ENCODE data around the gene RTL3. TPM values are rescaled to one million over a fixed set of nuclear protein-coding genes. Genes with fewer than 3 reads are reported as not detected.
"Not testable (repeated sequence)": the region's sequence is repeated elsewhere in the genome, so short reads cannot be mapped to it uniquely, and the experiment has no call there.

Gene RTL3, protein sequence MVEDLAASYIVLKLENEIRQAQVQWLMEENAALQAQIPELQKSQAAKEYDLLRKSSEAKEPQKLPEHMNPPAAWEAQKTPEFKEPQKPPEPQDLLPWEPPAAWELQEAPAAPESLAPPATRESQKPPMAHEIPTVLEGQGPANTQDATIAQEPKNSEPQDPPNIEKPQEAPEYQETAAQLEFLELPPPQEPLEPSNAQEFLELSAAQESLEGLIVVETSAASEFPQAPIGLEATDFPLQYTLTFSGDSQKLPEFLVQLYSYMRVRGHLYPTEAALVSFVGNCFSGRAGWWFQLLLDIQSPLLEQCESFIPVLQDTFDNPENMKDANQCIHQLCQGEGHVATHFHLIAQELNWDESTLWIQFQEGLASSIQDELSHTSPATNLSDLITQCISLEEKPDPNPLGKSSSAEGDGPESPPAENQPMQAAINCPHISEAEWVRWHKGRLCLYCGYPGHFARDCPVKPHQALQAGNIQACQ
- total RNA-seq = not detected

DNA sequence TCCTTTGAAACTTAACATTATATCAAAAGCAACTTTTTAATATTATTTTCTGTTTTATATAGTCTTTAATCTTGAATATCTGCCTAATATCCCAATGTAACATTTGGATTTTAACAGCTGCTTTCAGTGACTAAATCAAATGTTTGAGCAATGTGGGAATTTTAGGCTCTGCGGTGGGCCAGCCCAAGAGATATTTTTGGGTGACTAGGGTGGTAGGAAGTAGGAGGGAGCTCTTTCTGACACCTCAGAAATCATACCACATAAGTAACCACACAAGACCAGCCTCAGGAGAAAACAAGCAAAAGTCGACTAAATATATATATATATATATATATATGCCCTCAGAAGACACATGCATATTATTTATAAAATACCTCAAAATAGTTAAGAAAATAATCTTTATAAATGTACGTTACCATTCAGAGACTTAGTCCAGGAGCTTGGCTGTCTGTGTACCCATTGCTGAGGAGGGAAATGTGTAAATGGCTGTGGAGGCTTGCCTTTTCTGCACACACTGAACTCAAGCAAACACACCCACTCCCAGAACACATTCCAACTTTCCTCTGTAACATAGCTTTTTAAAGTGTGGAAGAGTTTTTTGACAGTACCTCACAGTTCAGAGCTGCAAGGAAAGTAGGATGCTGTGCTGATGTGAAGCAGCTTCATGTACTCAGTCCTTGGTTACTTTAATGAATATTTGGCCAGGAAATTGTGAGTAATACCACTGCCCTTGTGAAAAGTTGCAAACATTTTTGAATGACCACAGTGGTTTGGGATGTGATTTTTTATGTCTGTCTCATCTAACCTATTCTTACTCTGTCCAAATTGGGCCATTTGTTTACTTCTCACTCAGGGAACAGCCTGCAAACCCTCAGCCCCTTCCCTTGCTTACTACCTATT, at the start of gene RTL3:
Gene RTL3 (minus strand): TSS at position 484 of the 900 bp plus-strand sequence. CDS start 908 bp downstream, outside the sequence.
- peak; percentile 0 for DNase-seq

DNA sequence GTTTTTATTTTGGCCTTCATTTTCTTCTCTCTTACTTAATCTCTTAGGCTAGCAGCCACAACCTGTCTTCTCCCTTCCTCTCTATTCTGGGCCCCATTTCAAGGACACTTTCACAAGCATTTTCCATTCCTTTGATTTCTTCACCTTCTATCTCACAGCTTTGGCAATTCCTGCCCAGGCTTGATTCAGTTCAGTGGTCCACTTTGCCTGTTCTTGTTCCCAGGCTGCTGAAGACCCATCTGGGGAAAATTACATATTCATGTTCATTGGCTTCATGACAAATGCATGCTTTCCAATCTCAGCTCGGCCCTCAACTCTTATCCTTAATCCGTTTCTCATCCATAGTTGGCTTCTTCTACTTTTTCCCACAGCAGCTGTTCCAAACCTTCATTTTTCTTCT, 49.7 kb upstream of the RTL3 start:
- DNase-seq = no peak

DNA sequence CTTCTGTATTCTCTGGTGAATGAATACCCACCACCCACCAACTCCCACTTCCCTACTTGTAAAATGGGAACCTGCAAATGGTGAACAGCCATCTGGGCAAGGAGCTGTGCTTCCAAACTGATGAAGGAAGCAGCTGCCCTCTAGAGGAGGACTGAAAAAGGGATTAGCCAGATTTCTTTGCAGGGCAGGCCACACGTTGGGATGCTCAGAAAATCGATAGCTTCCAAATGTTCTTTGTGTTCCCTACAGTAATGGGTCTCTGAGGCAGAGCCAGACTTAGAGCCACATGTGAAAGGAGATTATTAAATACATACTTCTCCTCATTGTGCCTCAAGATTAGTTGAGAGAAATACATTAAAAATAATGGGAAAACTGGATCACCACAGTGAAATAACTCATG, 49.1 kb upstream of the RTL3 start:
- DNase-seq = no peak

DNA sequence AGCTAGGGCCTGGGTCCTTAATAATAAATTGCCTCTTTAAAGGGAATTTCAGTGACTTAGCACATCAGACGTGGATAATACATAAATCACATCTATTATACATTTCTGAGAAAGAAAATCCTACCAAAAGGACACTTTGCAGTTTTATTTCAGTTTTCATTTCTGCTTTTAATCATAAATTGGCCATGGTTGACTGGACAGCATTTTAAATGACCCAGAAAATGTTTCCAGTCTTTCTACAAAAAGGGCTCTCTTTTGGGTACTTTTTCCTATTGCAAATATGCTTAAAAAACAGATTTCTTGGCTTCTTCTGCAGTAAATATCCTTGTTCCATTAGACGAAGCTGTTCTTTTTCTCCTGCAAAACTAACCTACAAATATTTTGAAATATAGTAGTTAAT, 46.9 kb upstream of the RTL3 start:
- DNase-seq = no peak

DNA sequence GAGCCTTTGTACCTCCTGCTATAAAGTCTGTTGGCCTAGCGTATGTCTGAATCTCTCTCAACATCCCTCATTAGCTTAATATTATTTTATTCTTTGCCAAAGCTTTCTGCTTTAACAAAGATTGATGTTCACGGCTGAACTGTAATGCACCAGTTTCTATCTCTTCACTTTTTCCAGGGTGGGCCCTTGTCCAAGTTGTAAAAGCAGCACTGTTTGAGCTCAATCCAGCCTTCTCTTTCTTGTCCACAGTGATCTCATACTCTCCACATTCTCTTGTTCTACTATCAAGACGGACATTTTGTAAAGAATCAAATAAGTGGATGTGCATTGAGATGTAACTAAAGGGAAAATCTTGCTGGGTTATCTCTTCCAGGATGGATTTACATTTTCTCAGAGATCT, 34.4 kb upstream of the RTL3 start:
- no peak for DNase-seq

DNA sequence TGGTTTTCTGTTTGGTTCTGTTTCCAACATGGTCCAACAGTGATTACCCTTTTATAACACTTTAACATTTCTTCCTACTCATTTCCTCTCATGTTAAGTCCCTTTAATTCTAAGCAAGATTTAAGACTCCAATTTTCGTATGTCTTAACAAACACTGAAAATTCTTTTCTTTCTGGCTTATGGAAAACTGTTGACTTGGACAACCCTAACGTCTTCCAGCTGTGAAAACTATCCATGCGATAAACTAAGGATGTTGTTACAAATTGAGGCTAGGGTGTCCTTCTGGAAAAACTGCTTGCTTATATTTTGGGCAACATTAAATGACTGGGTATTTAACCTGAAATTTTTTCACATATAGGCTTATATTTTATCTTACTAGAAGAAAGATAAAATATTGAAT, 33.9 kb upstream of the RTL3 start:
- DNase-seq = no peak

DNA sequence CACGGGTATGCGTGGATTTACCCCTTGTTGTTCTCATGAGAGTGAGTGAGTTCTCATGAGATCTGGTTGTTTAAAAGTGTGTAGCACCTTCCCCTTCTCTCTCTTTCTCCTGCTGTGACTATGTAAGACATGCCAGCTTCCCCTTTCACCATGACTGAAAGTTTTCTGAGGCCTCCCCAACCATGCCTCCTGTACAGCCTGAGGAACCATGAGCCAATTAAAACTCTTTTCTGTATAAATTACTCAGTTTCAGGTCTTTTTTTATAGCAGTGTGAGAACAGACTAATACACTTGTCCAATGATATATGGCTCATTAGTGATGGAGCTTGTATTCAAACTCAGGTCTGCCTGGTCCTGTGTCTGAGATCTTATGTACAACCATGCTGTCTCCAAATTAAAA, 28.5 kb upstream of the RTL3 start:
- DNase-seq = no peak

DNA sequence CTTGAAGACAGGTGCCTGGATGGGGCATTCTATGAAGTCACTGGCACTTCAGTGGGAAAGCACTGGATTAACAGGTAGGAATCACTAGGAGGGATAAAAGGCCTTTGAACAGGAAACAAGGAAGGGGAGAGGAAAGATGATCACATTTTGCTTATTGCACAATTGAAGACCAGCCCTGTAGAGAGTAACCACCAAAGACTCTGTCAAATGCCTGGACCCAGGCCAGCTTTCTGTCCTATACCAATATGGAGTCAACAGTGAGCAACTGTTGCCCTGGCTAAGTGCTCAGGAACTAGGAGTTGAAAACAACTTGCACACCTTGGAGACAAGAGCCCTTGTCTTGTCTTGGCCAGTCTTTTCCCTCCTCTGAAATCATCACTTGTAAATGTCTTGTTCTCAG, 14.1 kb upstream of the RTL3 start:
- DNase-seq = no peak

DNA sequence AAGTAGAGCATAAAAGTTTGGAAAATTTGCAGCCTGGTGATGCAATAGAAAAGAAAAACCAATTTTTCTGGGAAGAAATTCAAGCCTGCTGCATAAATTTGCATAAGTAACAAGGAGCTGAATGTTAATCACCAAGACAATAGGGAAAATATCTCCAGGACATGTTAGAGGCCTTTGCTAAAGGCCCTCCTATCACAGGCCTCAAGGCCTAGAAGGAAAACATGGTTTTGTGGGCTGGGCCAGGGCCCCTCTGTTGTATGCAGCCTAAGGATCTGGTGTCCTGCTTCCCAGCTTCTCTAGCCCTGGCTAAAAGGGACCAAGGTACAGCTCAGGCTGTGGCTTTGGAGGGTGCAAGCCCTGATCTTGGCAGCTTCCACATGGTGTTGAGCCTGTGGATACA, 6.2 kb upstream of the RTL3 start:
- no peak for DNase-seq

DNA sequence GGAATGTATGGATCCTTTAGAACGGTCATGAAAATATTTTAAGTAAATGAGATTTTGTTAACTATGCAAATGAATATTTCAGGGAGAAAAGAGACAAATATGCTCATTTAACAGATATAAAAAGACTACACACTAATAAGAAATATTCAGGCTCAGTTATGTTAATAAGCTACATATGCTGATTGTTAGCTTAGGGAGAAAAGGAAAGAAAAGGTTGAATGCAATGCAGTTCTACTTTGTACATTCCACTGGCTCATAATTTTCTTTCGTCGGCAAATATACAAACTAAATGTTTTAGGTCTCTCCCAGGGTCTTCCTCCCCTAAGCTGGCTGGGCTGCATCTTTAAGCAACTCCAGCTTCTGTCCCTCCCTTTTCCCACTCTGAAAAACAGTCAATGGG, 2.7 kb upstream of the RTL3 start:
- DNase-seq = no peak

DNA sequence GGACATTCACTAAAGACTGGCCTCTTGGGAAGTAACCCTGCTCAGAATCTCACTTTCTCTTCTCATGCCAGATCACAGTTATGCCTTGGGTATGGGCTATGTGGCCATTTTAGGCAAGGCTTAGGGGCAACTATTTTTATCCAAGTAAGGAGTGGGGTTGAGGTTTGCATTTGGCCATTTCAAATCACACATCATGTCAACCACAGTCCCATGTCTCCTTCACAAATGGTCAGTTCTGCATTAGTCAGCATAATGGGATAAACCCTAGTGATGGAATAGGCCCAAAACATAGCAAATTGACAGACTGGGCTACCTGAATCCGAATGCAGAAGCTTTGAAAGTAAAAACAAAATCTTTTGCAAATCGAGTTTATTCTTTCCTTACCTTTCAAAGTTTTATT, 827 bp upstream of the RTL3 start:
- DNase-seq = no peak

DNA sequence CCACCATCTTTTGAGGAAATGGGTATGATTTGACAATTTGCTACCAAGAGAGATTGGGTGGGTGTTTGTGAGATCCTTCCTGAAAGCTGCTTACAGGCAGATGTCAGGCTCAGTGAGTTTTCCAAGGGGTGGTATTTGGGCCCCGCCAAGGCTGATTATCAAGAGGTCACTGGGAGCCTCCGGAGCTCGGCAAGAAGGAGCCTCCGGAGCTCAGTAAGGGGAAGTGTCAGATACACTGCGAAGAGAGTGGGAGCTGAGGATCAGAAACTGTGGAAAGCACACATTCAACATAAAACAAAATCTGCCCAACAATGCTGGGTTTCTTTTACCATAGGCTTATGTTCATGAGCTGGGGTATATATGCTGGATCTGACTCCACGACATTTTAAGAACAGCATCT, 714 bp downstream of the RTL3 start:
- DNase-seq = no peak

DNA sequence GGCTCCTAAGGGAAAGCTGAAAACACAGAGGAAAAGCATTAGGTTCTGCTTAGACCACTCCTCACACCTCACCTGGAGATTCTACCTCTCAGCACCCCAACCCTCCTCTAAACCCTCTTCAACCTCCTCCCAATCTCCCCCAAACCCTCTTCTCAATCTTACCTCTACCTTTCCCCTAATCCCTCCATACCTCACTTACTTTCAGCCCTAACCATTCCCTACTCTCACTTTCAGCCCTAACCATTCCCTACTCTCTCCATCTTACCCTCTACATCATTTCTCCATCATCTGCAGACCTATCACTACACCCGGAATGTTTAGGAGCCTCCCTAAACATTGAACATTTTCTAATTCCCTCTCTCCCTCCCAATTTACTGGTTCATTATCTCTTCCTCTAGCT, 3.5 kb downstream of the RTL3 start:
- DNase-seq = no peak

DNA sequence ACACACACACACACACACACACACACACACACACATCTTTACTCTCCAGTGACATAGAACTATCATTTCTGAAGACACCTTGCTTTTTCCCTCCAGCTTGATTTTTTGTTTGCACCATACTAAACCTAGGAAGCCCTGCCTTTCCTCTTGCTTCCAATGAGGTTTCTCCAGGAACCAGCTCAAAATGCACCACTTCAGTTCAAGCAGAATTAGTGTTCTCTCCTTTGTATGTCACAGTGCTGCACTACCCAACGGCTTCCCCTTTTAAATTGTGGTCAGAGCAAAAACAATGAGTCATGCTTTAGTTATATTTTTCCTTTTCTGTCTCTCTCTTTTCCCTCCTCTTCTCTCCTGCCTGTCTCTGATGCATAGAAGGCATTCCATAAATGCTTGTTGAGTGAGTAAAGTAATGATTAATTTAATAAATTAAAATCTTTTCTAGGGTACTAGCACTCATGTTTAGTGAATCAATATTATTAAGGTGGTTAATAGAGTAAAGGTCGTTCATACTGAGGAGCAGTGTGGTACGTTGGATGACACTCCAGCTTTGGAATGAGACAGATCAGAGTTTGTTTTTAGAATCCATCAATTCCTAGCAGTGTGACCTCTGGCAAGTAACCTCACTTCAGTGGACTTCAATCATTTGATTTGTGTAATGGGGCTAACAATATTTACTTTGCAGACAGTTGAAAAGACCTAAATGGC, 5.9 kb downstream of the RTL3 start:
- no peak for DNase-seq

DNA sequence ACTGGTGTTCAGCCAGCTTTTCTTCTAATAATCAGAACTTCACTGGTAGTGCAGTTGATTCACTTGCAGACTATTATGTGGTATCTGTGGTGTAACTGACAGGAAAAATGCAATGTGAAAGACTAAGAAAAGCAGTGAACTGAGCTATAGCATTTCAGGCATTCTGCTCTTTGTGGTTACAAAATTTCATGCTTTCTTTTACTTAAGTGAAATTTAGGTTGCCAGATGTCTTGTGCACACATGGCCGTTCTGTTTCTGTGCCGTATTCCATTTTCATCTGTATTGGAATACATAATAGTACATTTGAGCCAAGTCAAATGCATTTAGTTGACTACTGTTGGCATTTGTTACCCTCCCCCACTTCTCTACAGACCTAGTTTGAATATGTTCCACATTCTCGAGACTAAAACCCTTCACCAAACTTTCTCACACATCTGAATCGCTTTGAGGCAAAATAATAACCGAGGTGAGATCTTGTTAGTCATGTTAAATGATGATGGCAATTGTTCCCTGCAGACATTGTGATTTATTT, 8.2 kb downstream of the RTL3 start:
- DNase-seq = no peak

DNA sequence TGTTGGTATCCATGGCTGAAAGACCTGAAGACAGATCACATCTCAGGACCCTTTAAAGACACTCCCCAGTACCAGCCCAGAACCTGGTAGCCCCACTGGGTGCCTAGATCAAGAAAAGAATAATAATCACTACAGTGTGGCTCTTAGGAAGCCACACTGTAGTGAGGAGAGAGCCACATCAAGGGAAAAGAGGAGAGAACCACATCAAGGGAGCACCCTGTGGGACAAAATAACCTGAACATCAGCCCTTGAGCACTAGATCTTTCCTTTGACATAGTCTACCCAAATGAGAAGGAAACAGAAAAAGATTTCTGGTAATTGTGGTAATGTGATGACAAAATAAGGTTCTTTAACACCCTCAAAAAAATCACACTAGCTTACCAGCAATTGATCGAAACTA, 15.3 kb downstream of the RTL3 start:
- no peak for DNase-seq

DNA sequence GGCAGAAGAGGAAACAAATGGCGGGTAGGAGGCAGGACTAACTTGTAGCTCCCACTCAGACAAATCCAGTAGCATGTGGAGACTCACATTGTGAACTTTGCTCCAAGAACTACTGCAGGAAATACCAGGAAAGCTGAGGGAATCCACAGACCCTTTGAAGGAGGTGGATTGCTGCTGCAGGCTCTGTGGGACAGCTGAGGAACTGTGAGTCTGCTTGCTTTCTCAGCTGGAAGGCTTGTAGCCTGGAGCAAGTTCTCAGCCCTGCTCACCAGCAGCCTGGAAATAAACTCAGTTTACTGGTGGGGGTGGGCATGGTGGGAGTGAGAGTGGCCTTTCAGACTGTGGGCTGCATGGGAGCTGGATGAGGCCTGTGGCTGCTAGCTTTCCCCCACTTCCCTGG, 16.0 kb downstream of the RTL3 start:
- DNase-seq = no peak

DNA sequence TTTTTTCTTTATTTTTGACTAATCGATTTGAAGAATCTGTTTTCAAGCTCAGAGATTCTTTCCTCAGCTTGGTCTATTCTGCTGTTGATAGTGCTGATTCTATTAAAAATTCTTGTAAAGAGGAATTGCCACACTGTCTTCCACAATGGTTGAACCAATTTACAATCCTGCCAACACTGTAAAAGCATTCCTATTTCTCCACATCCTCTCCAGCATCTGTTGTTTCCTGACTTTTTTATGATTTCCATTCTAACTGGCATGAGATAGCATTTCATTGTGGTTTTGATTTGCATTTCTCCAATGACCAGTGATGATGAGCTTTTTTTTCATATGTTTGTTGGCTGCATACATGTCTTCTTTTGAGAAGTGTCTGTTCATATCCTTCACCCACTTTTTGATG, 23.0 kb downstream of the RTL3 start:
- not testable (repeated sequence) for DNase-seq

DNA sequence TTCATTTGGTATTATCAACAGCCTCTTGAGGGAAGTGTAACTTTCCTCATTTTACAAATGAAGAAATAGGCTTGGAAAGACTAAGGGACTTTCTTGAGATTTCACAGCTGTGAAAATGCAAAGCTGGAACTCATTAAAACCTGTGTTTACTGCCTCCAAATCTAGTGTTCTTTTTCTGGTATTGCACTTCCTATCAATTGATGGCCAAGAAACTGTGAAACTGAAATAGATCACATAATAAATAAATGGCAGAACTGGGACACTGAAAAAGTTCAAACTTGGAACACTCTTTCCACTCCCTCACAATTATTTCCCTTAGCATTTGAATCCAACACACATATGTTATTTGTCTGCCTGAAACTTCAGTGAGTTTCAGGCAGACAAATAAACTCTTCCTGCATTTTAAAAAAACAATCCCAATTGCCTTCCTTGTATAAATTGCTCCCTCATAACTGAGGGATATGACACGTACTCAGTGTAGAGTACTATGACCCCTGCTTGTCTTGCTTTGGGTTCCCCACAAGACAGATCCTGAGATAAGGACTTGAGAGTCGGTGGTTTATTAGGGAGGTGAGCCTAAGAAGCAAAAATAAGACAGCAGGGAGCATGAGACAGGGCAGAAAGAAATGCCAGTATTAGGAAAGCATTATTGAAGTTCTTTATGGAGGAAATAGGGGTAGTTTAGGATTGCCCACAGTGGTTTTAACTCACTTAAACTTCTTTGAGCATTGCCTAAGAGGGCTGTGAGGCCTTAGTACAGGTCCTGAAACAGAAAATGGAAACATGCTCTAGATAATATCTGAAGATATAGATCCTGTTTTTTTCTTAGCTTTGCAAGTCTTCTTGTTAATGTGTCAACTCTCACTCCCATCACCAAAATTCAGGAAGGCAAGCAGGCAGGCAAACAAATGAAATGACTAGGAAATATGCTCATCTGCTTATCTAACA, 33.9 kb downstream of the RTL3 start:
- DNase-seq = no peak

DNA sequence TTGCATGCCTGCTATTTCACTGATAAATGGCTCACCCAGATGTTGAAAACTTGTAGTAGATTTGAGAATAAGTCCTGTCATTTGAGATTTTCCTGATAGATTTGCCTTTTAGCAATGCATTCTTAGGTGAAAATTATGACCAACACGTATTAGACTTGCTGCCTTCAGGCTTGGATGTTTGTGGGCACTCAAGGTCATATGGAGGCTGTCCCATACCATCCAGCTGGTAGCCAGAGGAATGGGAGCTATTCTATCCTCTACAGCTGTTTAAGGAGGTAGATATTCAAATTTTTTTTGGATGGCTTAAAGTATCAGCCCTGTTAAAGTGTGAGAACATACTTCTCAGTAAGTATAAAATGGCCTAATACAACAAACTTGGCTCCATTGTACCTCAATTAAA, 34.7 kb downstream of the RTL3 start:
- DNase-seq = no peak

DNA sequence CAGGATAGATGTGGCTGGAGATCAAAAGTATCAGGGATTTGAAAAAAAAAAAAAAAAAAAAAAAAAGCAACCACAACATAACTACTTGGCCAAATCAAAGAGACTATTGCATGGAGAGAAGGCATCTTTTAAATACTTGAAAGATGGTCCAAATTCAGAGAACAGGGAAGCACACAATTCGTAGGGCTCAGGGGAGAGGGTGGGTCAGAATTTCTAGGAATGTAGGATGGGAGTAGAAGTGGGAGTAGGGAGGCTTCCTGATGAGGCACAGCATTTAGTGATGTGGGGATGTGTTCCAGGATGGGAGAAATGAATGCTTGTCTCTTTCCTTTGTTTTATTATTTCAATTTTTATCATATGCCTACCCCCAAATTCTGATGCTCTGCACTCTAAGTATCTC, 36.3 kb downstream of the RTL3 start:
- no peak for DNase-seq
